ENCODE data around the gene LACC1. TPM values are rescaled to one million over a fixed set of nuclear protein-coding genes. Genes with fewer than 3 reads are reported as not detected.

LACC1 gene
- total and polyA plus RNA-seq, 2 of the 8 experiments (the other 6 are each of a cell fraction or from before 2014, with no cell fraction given) = 0.57 to 3.6 TPM

- no peak for TF ChIP-seq GABPA (IDR thresholded peaks at IDR 0.05; ENCODE audit: borderline replicate concordance, insufficient read depth, low read length)
- TF ChIP-seq SAP30 (IDR thresholded peaks at IDR 0.05; ENCODE audit: insufficient read depth, insufficient replicate concordance, low read length) = no peak
- TF ChIP-seq, protein P1, sequence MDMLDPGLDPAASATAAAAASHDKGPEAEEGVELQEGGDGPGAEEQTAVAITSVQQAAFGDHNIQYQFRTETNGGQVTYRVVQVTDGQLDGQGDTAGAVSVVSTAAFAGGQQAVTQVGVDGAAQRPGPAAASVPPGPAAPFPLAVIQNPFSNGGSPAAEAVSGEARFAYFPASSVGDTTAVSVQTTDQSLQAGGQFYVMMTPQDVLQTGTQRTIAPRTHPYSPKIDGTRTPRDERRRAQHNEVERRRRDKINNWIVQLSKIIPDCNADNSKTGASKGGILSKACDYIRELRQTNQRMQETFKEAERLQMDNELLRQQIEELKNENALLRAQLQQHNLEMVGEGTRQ (IDR thresholded peaks at IDR 0.05; ENCODE audit: low read length) = no peak
- no peak for TF ChIP-seq POU5F1 (IDR thresholded peaks at IDR 0.05; ENCODE audit: low read depth, low read length)
- TF ChIP-seq TAF1 (IDR thresholded peaks at IDR 0.05; ENCODE audit: low read depth, low read length) = no peak
- no peak for TF ChIP-seq RBBP5 (IDR thresholded peaks at IDR 0.05; ENCODE audit: borderline replicate concordance, low read depth, low read length)
Measured at GRCh38 chr13:43916828-43917227, 37.1 kb downstream of the LACC1 start (continued).
